Hepatocyte (in vitro differentiated cells): ENCODE measurements around the gene PARG.
"Not testable (repeated sequence)": the region's sequence is repeated elsewhere in the genome, so short reads cannot be mapped to it uniquely, and the experiment has no call there.

Experiments
- EZH2 ChIP-seq: fragments of 200-600 bp; sonication (generic); IDR thresholded peaks from 2 replicates; pipeline ENCODE4 v1.6.1; 2016; ENCODE audit warnings: antibody characterized with exemption, mild to moderate bottlenecking, borderline replicate concordance
- EZH2phosphoT487 ChIP-seq: fragments of 200-600 bp; sonication (generic); IDR thresholded peaks from one replicate; pipeline ENCODE4 v1.6.1; 2018; ENCODE audit warnings: antibody characterized with exemption, mild to moderate bottlenecking, low read depth, moderate library complexity; ENCODE audit not compliant: unreplicated experiment, severe bottlenecking
- TF ChIP-seq, protein P1 (sequence below): fragments of 200-600 bp; sonication (generic); IDR thresholded peaks from 2 replicates; pipeline ENCODE4 v1.5.1; 2016; ENCODE audit warnings: antibody characterized with exemption, mild to moderate bottlenecking; ENCODE audit not compliant: poor library complexity

DNA sequence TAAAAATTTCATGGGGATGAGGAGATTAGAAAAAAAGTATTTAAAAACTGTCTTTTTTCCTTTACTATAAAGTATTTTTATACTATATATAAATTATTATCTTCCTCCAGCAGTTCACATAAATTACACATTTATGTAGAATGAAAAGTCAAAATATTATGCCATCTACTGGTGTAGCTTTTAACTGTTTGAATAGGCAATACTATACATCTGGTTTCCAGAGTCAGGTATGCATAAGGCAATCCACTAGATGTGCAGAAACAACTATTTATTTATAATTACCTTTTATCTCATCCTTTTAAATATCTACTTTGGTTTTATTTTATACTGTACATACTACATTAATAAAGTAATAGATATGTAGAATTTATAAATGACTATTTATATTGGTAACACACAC lies 25.4 kb downstream of the PARG start:
- TF ChIP-seq, protein P1, sequence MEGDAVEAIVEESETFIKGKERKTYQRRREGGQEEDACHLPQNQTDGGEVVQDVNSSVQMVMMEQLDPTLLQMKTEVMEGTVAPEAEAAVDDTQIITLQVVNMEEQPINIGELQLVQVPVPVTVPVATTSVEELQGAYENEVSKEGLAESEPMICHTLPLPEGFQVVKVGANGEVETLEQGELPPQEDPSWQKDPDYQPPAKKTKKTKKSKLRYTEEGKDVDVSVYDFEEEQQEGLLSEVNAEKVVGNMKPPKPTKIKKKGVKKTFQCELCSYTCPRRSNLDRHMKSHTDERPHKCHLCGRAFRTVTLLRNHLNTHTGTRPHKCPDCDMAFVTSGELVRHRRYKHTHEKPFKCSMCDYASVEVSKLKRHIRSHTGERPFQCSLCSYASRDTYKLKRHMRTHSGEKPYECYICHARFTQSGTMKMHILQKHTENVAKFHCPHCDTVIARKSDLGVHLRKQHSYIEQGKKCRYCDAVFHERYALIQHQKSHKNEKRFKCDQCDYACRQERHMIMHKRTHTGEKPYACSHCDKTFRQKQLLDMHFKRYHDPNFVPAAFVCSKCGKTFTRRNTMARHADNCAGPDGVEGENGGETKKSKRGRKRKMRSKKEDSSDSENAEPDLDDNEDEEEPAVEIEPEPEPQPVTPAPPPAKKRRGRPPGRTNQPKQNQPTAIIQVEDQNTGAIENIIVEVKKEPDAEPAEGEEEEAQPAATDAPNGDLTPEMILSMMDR, result peak; percentile 16
- TF ChIP-seq EZH2phosphoT487, EZH2: not testable (repeated sequence)
